GM21381 (cell line): ENCODE data around the gene GNAO1.

ENCODE experiments used
- ATAC-seq: cut with Tn5 transposase; IDR thresholded peaks from one replicate; pipeline ENCODE4 v1.9.1; 2021; ENCODE audit warnings: mild to moderate bottlenecking, moderate library complexity; ENCODE audit not compliant: unreplicated experiment

Gene GNAO1

GRCh38 chr16:56263711-56264608 is 72.7 kb downstream of the GNAO1 start:
- ATAC-seq, result no peak

GRCh38 chr16:56264609-56264972 is 73.3 kb downstream of the GNAO1 start:
- ATAC-seq, result no peak

- ATAC-seq, result no peak
These were observed 73.9 kb downstream of the GNAO1 start for GRCh38 chr16:56265184-56265583.

- no peak for ATAC-seq
These were observed 74.5 kb downstream of the GNAO1 start for GRCh38 chr16:56265746-56266145.

GRCh38 chr16:56266641-56267607 is 75.6 kb downstream of the GNAO1 start:
- no peak for ATAC-seq

GRCh38 chr16:56267888-56268287 is 76.6 kb downstream of the GNAO1 start:
- ATAC-seq, result no peak

GRCh38 chr16:56268799-56269198 is 77.5 kb downstream of the GNAO1 start:
- ATAC-seq, result no peak

GRCh38 chr16:56269281-56269680 is 78.0 kb downstream of the GNAO1 start:
- no peak for ATAC-seq

GRCh38 chr16:56269811-56270684 is 78.8 kb downstream of the GNAO1 start:
- ATAC-seq, result no peak

- no peak for ATAC-seq
These were observed 79.5 kb downstream of the GNAO1 start for GRCh38 chr16:56270828-56271227.

GRCh38 chr16:56272583-56272894 is 81.2 kb downstream of the GNAO1 start:
- ATAC-seq, result no peak

- ATAC-seq, result no peak
These were observed 82.3 kb downstream of the GNAO1 start for GRCh38 chr16:56273615-56274014.

- no peak for ATAC-seq
These were observed 83.1 kb downstream of the GNAO1 start for GRCh38 chr16:56274369-56274768.

- ATAC-seq, result no peak
These were observed 83.8 kb downstream of the GNAO1 start for GRCh38 chr16:56275076-56275475.

GRCh38 chr16:56275801-56276200 is 84.5 kb downstream of the GNAO1 start:
- no peak for ATAC-seq

- ATAC-seq, result no peak
These were observed 85.8 kb downstream of the GNAO1 start for GRCh38 chr16:56277075-56277474.

GRCh38 chr16:56278196-56278855 is 87.0 kb downstream of the GNAO1 start:
- ATAC-seq, result no peak

GRCh38 chr16:56279132-56279531 is 87.8 kb downstream of the GNAO1 start:
- peak; percentile 67 for ATAC-seq

GRCh38 chr16:56279914-56280313 is 88.6 kb downstream of the GNAO1 start:
- ATAC-seq, result no peak

- no peak for ATAC-seq
These were observed 90.0 kb downstream of the GNAO1 start for GRCh38 chr16:56281249-56281805.
